H9 (cell line): Measurements from ENCODE around the gene HIGD2A. TPM values are rescaled to one million over a fixed set of nuclear protein-coding genes. Genes with fewer than 3 reads are reported as not detected.

Source experiments
- DNase-seq: peaks from one replicate; pipeline ENCODE4 v3.0.0-alpha.2; 2017
- H2AFZ ChIP-seq: one replicate; pipeline ENCODE4 v1.6.1; 2013; ENCODE audit warnings: mild to moderate bottlenecking, low read length, control low read depth, moderate library complexity
- H2AK5ac ChIP-seq: 2 replicates; pipeline ENCODE4 v1.6.1; 2013; ENCODE audit warnings: low read length, control low read depth, mixed read lengths; ENCODE audit not compliant: insufficient read length
- H2BK120ac ChIP-seq: one replicate; pipeline ENCODE4 v1.6.1; 2013; ENCODE audit warnings: low read depth, mild to moderate bottlenecking, low read length, control low read depth, inconsistent platforms; ENCODE audit not compliant: poor library complexity, severe bottlenecking
- H2BK12ac ChIP-seq: 2 replicates; pipeline ENCODE4 v1.6.1; 2013; ENCODE audit warnings: low read length, control low read depth, mixed read lengths, low read depth; ENCODE audit not compliant: insufficient read length
- H2BK15ac ChIP-seq: 2 replicates; pipeline ENCODE4 v1.6.1; 2013; ENCODE audit warnings: low read depth, low read length, control low read depth
- H2BK20ac ChIP-seq: one replicate; pipeline ENCODE4 v1.6.1; 2013; ENCODE audit warnings: low read depth, mild to moderate bottlenecking, low read length, control low read depth, inconsistent platforms; ENCODE audit not compliant: poor library complexity, severe bottlenecking
- H2BK5ac ChIP-seq: 2 replicates; pipeline ENCODE4 v1.6.1; 2013; ENCODE audit warnings: low read length, control low read depth, mixed read lengths; ENCODE audit not compliant: insufficient read length
- H3K14ac ChIP-seq: 2 replicates; pipeline ENCODE4 v1.6.1; 2013; ENCODE audit warnings: low read length, control low read depth; ENCODE audit not compliant: insufficient read depth
- H3K18ac ChIP-seq: 2 replicates; pipeline ENCODE4 v1.6.1; 2013; ENCODE audit warnings: low read depth, mild to moderate bottlenecking, mixed read lengths, low read length, control low read depth; ENCODE audit not compliant: insufficient read length
- H3K23ac ChIP-seq: 2 replicates; pipeline ENCODE4 v1.6.1; 2013; ENCODE audit warnings: low read length, control low read depth, mixed read lengths, low read depth; ENCODE audit not compliant: insufficient read length
- H3K23me2 ChIP-seq: 2 replicates; pipeline ENCODE4 v1.6.1; 2013; ENCODE audit warnings: low read depth, mild to moderate bottlenecking, mixed read lengths, low read length, control low read depth; ENCODE audit not compliant: insufficient read length, poor library complexity, severe bottlenecking
- H3K27ac ChIP-seq: 2 replicates; pipeline ENCODE4 v1.5.1; 2013; ENCODE audit warnings: low read length, control low read depth, mixed read lengths, low read depth; ENCODE audit not compliant: insufficient read length
- H3K27me3 ChIP-seq: 2 replicates; pipeline ENCODE4 v1.6.1; 2013; ENCODE audit warnings: low read length, control low read depth, inconsistent platforms; ENCODE audit not compliant: insufficient read depth
- H3K4ac ChIP-seq: 2 replicates; pipeline ENCODE4 v1.6.1; 2013; ENCODE audit warnings: low read depth, mild to moderate bottlenecking, control low read depth, inconsistent platforms, low read length, moderate library complexity
- H3K4me1 ChIP-seq: 2 replicates; pipeline ENCODE4 v1.6.1; 2013; ENCODE audit warnings: low read length, control low read depth, inconsistent platforms; ENCODE audit not compliant: insufficient read depth
- H3K4me2 ChIP-seq: 2 replicates; pipeline ENCODE4 v1.6.1; 2013; ENCODE audit warnings: low read length, control low read depth, mixed read lengths; ENCODE audit not compliant: insufficient read length, insufficient read depth
- H3K56ac ChIP-seq: 2 replicates; pipeline ENCODE4 v1.6.1; 2013; ENCODE audit warnings: low read depth, mild to moderate bottlenecking, mixed read lengths, low read length, control low read depth; ENCODE audit not compliant: insufficient read length
- H3K79me1 ChIP-seq: 2 replicates; pipeline ENCODE4 v1.6.1; 2013; ENCODE audit warnings: low read depth, mild to moderate bottlenecking, moderate library complexity, low read length, control low read depth, inconsistent platforms; ENCODE audit not compliant: insufficient read depth, poor library complexity, severe bottlenecking
- H3K79me2 ChIP-seq: 2 replicates; pipeline ENCODE4 v1.6.1; 2013; ENCODE audit warnings: low read length, control low read depth, inconsistent platforms; ENCODE audit not compliant: insufficient read depth
- H3K9ac ChIP-seq: 2 replicates; pipeline ENCODE4 v1.6.1; 2013; ENCODE audit warnings: low read length, control low read depth, mixed read lengths; ENCODE audit not compliant: insufficient read length; ENCODE audit errors: extremely low read depth
- H3K9me3 ChIP-seq: one replicate; pipeline ENCODE4 v1.6.1; 2013; ENCODE audit warnings: low read depth, low read length, inconsistent platforms; ENCODE audit not compliant: control insufficient read depth
- H3T11ph ChIP-seq: one replicate; pipeline ENCODE4 v1.6.1; 2013; ENCODE audit warnings: mild to moderate bottlenecking, low read length, control low read depth, inconsistent platforms
- H4K20me1 ChIP-seq: one replicate; pipeline ENCODE4 v1.6.1; 2013; ENCODE audit not compliant: control insufficient read depth, insufficient read length, insufficient read depth
- H4K5ac ChIP-seq: 2 replicates; pipeline ENCODE4 v1.6.1; 2013; ENCODE audit warnings: low read depth, mild to moderate bottlenecking, mixed read lengths, low read length, control low read depth; ENCODE audit not compliant: insufficient read length
- H4K8ac ChIP-seq: replicated peaks from 2 replicates; pipeline ENCODE4 v1.6.1; 2013; ENCODE audit warnings: low read length, control low read depth, mixed read lengths, low read depth; ENCODE audit not compliant: insufficient read length
- H4K91ac ChIP-seq: 2 replicates; pipeline ENCODE4 v1.6.1; 2013; ENCODE audit warnings: low read depth, mild to moderate bottlenecking, moderate library complexity, mixed read lengths, low read length, control low read depth; ENCODE audit not compliant: insufficient read length
- H3K27ac Mint-ChIP-seq, 3 experiments: 2 replicates in 2 of 3; 3 replicates in 1 of 3; pipeline ENCODE4 v1.8.0; 2020 to 2021; ENCODE audit warnings: mixed read lengths in 3 of 3, mild to moderate bottlenecking in 1 of 3, moderate library complexity in 1 of 3
- H3K27me3 Mint-ChIP-seq: 2 replicates; pipeline ENCODE4 v1.8.0; 2021; ENCODE audit warnings: low read depth, mild to moderate bottlenecking, moderate library complexity, mixed read lengths
- H3K36me3 Mint-ChIP-seq, 3 experiments: 2 replicates in 2 of 3; 3 replicates in 1 of 3; pipeline ENCODE4 v1.8.0; 2020 to 2021; ENCODE audit warnings: low read depth in 3 of 3, mixed read lengths in 3 of 3; ENCODE audit not compliant: insufficient read depth in 1 of 3
- H3K4me1 Mint-ChIP-seq, 2 experiments: 2 replicates each; pipeline ENCODE4 v1.8.0; 2020; ENCODE audit warnings: mixed read lengths in 2 of 2
- H3K4me3 Mint-ChIP-seq, 2 experiments: 2 replicates in 1 of 2; 3 replicates in 1 of 2; pipeline ENCODE4 v1.8.0; 2020 to 2021; ENCODE audit warnings: mild to moderate bottlenecking in 2 of 2, mixed read lengths in 2 of 2, moderate library complexity in 1 of 2
- H3K9me3 Mint-ChIP-seq, 2 experiments: 2 replicates in 1 of 2; 3 replicates in 1 of 2; pipeline ENCODE4 v1.8.0; 2020; ENCODE audit warnings: mild to moderate bottlenecking in 2 of 2, mixed read lengths in 2 of 2, moderate library complexity in 1 of 2
- CTCF ChIP-seq: fragments of 200-600 bp; sonication (generic); conservative IDR thresholded peaks from 3 replicates; pipeline ENCODE4 v1.8.0; 2021; ENCODE audit warnings: antibody characterized with exemption, mild to moderate bottlenecking
- WGBS: extraction: QIAGEN DNeasy Blood & Tissue Kit; methylation state at CpG from one replicate; pipeline ENCODE4 v1.1.7; 2013; ENCODE audit warnings: missing lambda C conversion rate, low lambda C conversion rate, mixed read lengths; ENCODE audit not compliant: insufficient read length; ENCODE audit errors: extremely low coverage; 5-methylcytosine and 5-hydroxymethylcytosine counted together
- total RNA-seq: library from RNA; stranded (reverse); gene quantifications from 2 replicates; pipeline ENCODE4 v1.2.1, GENCODE V29; 2021

HIGD2A gene
- total RNA-seq, 1 experiment from 2014 or later, result 92.3 TPM

DNA sequence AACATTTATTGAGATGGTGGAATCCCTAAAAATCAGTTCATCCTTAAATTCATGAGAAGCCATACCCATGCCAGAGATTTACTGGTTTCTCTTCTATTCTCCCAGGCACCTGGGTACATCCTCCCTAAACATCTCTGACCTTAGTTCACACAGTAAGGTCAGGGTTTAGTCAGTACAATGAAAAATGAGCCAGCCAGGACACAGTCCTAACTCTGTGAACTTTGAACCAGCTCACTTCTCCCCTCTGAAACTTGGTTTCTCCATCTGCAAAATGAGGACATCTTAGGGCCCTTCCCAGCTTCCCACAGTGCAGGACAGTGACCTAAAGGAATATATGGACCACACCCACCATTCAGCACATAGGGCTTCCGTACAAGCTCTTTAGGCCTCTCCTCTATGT lies 2.1 kb upstream of the HIGD2A start:
- Histone ChIP-seq H3K14ac (no peak overlapping the region), H4K20me1 (no peaks in the 10 kb centered on the region), H3T11ph (no peak overlapping the region), H2BK12ac (no peak overlapping the region), H2BK15ac (no peak overlapping the region), H3K27me3 (no peaks in the 10 kb centered on the region), H2BK20ac (no peak overlapping the region), H4K91ac (no peak overlapping the region), H3K9me3 (no peaks in the 10 kb centered on the region), H3K4me2 (no peak overlapping the region), H3K18ac (no peak overlapping the region), H3K23me2 (peaks cover 7% of the 10 kb centered on the region), H2AFZ (no peak overlapping the region), H3K4ac (no peak overlapping the region), H4K8ac (no peak overlapping the region), H3K27ac (no peak overlapping the region), H2BK5ac (no peak overlapping the region), H3K9ac (no peak overlapping the region), H2BK120ac (no peak overlapping the region), H3K79me1 (no peaks in the 10 kb centered on the region), H3K79me2 (peaks cover 8% of the 10 kb centered on the region; the same call in 1 of the 2 replicates), H2AK5ac (no peak overlapping the region), H4K5ac (no peak overlapping the region), H3K56ac (no peak overlapping the region), H3K4me1 (no peaks in the 10 kb centered on the region), H3K23ac (no peak overlapping the region)
- DNase-seq, result no peak
- TF ChIP-seq CTCF, result no peak
- Mint-ChIP-seq H3K4me3 (peak overlapping the region; percentile 97 to 99), H3K36me3 (peaks cover 30 to 69% (median 43%) of the 10 kb centered on the region in 3 experiments), H3K27ac (0 out of 7 replicates have a peak overlapping the region, but pooled peaks of 2 of the 3 experiments have one; percentile 27 to 54), H3K27me3 (no peaks in the 10 kb centered on the region), H3K9me3 (peaks cover 0 to 3% of the 10 kb centered on the region in 2 experiments; a peak in 1 of 5 replicates), H3K4me1 (peaks cover 12% of the 10 kb centered on the region in 2 experiments)
- WGBS, result no CpG with 5 or more reads among the region's 1 CpG
